HepG2 (cell line): ENCODE measurements around the gene BLOC1S4. TPM values are rescaled to one million over a fixed set of nuclear protein-coding genes. Genes with fewer than 3 reads are reported as not detected.

Experiments
- DNMT1 ChIP-seq: sonication (generic); formaldehyde crosslinking; IDR thresholded peaks from 2 replicates; pipeline ENCODE4 v1.5.1; 2020; ENCODE audit warnings: mild to moderate bottlenecking, missing genetic modification reagents
- GFI1 ChIP-seq: sonication (generic); formaldehyde crosslinking; IDR thresholded peaks from 2 replicates; pipeline ENCODE4 v1.5.0; 2020; ENCODE audit warnings: missing genetic modification reagents, mild to moderate bottlenecking, borderline replicate concordance
- HDAC6 ChIP-seq: fragments of 200-600 bp; sonication (generic); IDR thresholded peaks from 2 replicates; pipeline ENCODE4 v1.7.0; 2017; ENCODE audit warnings: mild to moderate bottlenecking, antibody characterized with exemption, low read length, low read depth
- HOXA3 ChIP-seq: sonication (generic); formaldehyde crosslinking; IDR thresholded peaks from 2 replicates; pipeline ENCODE4 v1.5.0; 2020; ENCODE audit warnings: missing genetic modification reagents
- KLF6 ChIP-seq: IDR thresholded peaks from 2 replicates; pipeline ENCODE4 v1.8.0; 2016; ENCODE audit warnings: missing biosample characterization, missing genetic modification reagents
- MTF2 ChIP-seq: sonication (generic); formaldehyde crosslinking; IDR thresholded peaks from 2 replicates; pipeline ENCODE4 v1.5.0; 2020; ENCODE audit warnings: missing genetic modification reagents, borderline replicate concordance
- ZC3H4 ChIP-seq: sonication (generic); formaldehyde crosslinking; IDR thresholded peaks from 2 replicates; pipeline ENCODE4 v1.4.0; 2020; ENCODE audit warnings: missing genetic modification reagents, borderline replicate concordance
- ZNF3 ChIP-seq: IDR thresholded peaks from 2 replicates; pipeline ENCODE4 v1.7.0; 2017; ENCODE audit warnings: inconsistent platforms
- ZNF441 ChIP-seq: sonication (generic); formaldehyde crosslinking; IDR thresholded peaks from 2 replicates; pipeline ENCODE4 v1.7.0; 2021; ENCODE audit warnings: missing genetic modification reagents, borderline replicate concordance
- ZNF577 ChIP-seq: sonication (generic); formaldehyde crosslinking; IDR thresholded peaks from 2 replicates; pipeline ENCODE4 v1.4.0; 2020; ENCODE audit warnings: mild to moderate bottlenecking, low read depth, missing genetic modification reagents, borderline replicate concordance
- ZNF7 ChIP-seq: IDR thresholded peaks from 2 replicates; pipeline ENCODE4 v1.6.1; 2016; ENCODE audit warnings: missing biosample characterization, missing genetic modification reagents
- ZNF749 ChIP-seq: sonication (generic); formaldehyde crosslinking; IDR thresholded peaks from 2 replicates; pipeline ENCODE4 v1.8.0; 2022; ENCODE audit warnings: mild to moderate bottlenecking, missing genetic modification reagents, moderate library complexity, borderline replicate concordance
- polyA plus RNA-seq, 8 experiments: library from polyadenylated mRNA; depleted of rRNA in 3 of 8; stranded (reverse) in 7 of 8; unstranded in 1 of 8; fragments of >200 nt; fragmentation: Illumina TruSeq in 4 of 8; extraction: Trizol in 4 of 8; gene quantifications; 2 replicates each; pipeline versions ENCODE4 v1.2.1 to v1.2.3, GENCODE V29; 2011 to 2016; ENCODE audit warnings: low read depth in 4 of 8, missing spikeins in 1 of 8, mixed read lengths in 1 of 8; ENCODE audit not compliant: insufficient read depth in 1 of 8
- total RNA-seq, 5 experiments: library from RNA; depleted of rRNA; stranded (reverse); fragments of >200 nt; fragmentation: Illumina TruSeq; extraction: Trizol; gene quantifications; 2 replicates each; pipeline ENCODE4 v1.2.3, GENCODE V29; 2016; ENCODE audit warnings: low read depth in 1 of 5
- TF ChIP-seq, protein P1 (sequence below): sonication (generic); formaldehyde crosslinking; IDR thresholded peaks from 2 replicates; pipeline ENCODE4 v1.5.1; 2020; ENCODE audit warnings: mild to moderate bottlenecking, missing genetic modification reagents, borderline replicate concordance
- TF ChIP-seq, protein P2 (sequence below): sonication (generic); formaldehyde crosslinking; IDR thresholded peaks from 2 replicates; pipeline ENCODE4 v1.4.0; 2020; ENCODE audit warnings: missing genetic modification reagents
- TF ChIP-seq, protein P3 (sequence below): sonication (generic); formaldehyde crosslinking; IDR thresholded peaks from 2 replicates; pipeline ENCODE4 v1.4.0; 2020; ENCODE audit warnings: missing genetic modification reagents, borderline replicate concordance

BLOC1S4 gene
- total and polyA plus RNA-seq, 2 of the 13 experiments (the other 11 are each of a cell fraction or from before 2014, with no cell fraction given), result 15.5 to 20.9 TPM

DNA sequence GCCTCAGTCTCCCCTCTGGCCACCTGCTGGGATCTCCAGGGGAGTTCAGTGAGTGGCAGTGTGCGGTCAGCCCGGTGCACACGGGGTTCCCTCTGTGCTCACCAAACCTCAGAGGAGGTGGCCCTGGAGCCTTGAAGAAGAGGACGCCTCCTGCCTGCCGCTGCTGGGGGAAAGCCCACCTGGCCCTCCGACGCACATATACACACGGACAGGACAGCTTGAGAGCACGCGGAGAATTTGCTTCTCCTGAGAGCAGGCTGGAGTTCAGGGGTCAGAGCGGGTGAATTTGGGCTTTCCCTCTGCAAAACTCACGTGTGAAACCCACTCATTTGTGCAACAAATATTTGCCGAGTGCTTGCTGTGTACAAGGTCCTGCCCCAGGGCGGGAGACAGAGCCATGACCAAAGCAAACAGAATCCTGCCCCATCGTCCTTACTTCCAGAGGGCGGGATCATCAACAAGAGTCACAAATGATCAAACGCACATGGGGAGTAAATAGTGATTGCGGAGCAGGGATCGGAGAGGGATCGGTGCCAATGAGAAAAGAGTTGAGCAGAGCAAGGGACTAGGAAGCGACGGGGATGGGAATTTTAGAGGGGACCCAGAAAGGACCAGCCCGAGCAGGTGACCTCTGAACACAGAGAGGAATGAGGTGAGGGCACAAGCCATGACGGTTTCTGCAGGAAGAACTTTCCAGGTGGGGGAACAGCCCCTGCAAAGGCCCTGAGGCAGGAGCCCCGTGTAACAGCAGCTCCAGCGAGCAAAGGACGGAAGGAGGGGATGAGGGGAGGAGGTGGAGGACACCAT is 17.6 kb downstream of the BLOC1S4 start (continued):
- TF ChIP-seq, protein P1, sequence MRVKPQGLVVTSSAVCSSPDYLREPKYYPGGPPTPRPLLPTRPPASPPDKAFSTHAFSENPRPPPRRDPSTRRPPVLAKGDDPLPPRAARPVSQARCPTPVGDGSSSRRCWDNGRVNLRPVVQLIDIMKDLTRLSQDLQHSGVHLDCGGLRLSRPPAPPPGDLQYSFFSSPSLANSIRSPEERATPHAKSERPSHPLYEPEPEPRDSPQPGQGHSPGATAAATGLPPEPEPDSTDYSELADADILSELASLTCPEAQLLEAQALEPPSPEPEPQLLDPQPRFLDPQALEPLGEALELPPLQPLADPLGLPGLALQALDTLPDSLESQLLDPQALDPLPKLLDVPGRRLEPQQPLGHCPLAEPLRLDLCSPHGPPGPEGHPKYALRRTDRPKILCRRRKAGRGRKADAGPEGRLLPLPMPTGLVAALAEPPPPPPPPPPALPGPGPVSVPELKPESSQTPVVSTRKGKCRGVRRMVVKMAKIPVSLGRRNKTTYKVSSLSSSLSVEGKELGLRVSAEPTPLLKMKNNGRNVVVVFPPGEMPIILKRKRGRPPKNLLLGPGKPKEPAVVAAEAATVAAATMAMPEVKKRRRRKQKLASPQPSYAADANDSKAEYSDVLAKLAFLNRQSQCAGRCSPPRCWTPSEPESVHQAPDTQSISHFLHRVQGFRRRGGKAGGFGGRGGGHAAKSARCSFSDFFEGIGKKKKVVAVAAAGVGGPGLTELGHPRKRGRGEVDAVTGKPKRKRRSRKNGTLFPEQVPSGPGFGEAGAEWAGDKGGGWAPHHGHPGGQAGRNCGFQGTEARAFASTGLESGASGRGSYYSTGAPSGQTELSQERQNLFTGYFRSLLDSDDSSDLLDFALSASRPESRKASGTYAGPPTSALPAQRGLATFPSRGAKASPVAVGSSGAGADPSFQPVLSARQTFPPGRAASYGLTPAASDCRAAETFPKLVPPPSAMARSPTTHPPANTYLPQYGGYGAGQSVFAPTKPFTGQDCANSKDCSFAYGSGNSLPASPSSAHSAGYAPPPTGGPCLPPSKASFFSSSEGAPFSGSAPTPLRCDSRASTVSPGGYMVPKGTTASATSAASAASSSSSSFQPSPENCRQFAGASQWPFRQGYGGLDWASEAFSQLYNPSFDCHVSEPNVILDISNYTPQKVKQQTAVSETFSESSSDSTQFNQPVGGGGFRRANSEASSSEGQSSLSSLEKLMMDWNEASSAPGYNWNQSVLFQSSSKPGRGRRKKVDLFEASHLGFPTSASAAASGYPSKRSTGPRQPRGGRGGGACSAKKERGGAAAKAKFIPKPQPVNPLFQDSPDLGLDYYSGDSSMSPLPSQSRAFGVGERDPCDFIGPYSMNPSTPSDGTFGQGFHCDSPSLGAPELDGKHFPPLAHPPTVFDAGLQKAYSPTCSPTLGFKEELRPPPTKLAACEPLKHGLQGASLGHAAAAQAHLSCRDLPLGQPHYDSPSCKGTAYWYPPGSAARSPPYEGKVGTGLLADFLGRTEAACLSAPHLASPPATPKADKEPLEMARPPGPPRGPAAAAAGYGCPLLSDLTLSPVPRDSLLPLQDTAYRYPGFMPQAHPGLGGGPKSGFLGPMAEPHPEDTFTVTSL (CRISPR knock-in tag), result peak; percentile 65; the same call in 1 of the 2 replicates
- no peak for TF ChIP-seq DNMT1 (CRISPR knock-in tag)
- TF ChIP-seq KLF6 (CRISPR knock-in tag), result peak; percentile 63; the same call in 1 of the 2 replicates
- TF ChIP-seq ZC3H4 (CRISPR knock-in tag), result peak; percentile 91; the same call in 1 of the 2 replicates
- peak; percentile 82 for TF ChIP-seq HOXA3 (CRISPR knock-in tag)
- TF ChIP-seq, protein P2, sequence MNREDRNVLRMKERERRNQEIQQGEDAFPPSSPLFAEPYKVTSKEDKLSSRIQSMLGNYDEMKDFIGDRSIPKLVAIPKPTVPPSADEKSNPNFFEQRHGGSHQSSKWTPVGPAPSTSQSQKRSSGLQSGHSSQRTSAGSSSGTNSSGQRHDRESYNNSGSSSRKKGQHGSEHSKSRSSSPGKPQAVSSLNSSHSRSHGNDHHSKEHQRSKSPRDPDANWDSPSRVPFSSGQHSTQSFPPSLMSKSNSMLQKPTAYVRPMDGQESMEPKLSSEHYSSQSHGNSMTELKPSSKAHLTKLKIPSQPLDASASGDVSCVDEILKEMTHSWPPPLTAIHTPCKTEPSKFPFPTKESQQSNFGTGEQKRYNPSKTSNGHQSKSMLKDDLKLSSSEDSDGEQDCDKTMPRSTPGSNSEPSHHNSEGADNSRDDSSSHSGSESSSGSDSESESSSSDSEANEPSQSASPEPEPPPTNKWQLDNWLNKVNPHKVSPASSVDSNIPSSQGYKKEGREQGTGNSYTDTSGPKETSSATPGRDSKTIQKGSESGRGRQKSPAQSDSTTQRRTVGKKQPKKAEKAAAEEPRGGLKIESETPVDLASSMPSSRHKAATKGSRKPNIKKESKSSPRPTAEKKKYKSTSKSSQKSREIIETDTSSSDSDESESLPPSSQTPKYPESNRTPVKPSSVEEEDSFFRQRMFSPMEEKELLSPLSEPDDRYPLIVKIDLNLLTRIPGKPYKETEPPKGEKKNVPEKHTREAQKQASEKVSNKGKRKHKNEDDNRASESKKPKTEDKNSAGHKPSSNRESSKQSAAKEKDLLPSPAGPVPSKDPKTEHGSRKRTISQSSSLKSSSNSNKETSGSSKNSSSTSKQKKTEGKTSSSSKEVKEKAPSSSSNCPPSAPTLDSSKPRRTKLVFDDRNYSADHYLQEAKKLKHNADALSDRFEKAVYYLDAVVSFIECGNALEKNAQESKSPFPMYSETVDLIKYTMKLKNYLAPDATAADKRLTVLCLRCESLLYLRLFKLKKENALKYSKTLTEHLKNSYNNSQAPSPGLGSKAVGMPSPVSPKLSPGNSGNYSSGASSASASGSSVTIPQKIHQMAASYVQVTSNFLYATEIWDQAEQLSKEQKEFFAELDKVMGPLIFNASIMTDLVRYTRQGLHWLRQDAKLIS (CRISPR knock-in tag), result no peak
- TF ChIP-seq HDAC6, result no peak
- TF ChIP-seq ZNF577 (CRISPR knock-in tag), result no peak
- peak; percentile 30; the same call in 1 of the 2 replicates for TF ChIP-seq ZNF441 (CRISPR knock-in tag)
- TF ChIP-seq, protein P3, sequence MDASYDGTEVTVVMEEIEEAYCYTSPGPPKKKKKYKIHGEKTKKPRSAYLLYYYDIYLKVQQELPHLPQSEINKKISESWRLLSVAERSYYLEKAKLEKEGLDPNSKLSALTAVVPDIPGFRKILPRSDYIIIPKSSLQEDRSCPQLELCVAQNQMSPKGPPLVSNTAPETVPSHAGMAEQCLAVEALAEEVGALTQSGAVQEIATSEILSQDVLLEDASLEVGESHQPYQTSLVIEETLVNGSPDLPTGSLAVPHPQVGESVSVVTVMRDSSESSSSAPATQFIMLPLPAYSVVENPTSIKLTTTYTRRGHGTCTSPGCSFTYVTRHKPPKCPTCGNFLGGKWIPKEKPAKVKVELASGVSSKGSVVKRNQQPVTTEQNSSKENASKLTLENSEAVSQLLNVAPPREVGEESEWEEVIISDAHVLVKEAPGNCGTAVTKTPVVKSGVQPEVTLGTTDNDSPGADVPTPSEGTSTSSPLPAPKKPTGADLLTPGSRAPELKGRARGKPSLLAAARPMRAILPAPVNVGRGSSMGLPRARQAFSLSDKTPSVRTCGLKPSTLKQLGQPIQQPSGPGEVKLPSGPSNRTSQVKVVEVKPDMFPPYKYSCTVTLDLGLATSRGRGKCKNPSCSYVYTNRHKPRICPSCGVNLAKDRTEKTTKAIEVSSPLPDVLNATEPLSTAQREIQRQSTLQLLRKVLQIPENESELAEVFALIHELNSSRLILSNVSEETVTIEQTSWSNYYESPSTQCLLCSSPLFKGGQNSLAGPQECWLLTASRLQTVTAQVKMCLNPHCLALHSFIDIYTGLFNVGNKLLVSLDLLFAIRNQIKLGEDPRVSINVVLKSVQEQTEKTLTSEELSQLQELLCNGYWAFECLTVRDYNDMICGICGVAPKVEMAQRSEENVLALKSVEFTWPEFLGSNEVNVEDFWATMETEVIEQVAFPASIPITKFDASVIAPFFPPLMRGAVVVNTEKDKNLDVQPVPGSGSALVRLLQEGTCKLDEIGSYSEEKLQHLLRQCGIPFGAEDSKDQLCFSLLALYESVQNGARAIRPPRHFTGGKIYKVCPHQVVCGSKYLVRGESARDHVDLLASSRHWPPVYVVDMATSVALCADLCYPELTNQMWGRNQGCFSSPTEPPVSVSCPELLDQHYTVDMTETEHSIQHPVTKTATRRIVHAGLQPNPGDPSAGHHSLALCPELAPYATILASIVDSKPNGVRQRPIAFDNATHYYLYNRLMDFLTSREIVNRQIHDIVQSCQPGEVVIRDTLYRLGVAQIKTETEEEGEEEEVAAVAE, result peak; percentile 21; the same call in 1 of the 2 replicates
- TF ChIP-seq GFI1 (CRISPR knock-in tag), result peak; percentile 96
- no peak for TF ChIP-seq ZNF7 (CRISPR knock-in tag)
- no peak for TF ChIP-seq MTF2 (CRISPR knock-in tag)
- TF ChIP-seq ZNF3 (CRISPR knock-in tag), result no peak
- TF ChIP-seq ZNF749, result peak; percentile 64; the same call in 1 of the 2 replicates
